Endothelial cell of umbilical vein (primary cell): ENCODE data around the gene PRAC2.

Experiments used
- CTCF ChIP-seq, 2 donors: IDR thresholded peaks; 1 replicate in 1 of 2; 2 replicates in 1 of 2; pipeline ENCODE4 v1.5.1; 2011; ENCODE audit warnings: low read length in 2 of 2, mild to moderate bottlenecking in 2 of 2, moderate library complexity in 2 of 2, control low read depth in 1 of 2, inconsistent platforms in 1 of 2, low read depth in 1 of 2; ENCODE audit not compliant: insufficient read depth in 1 of 2; ENCODE audit errors: extremely low read depth in 1 of 2
- EZH2 ChIP-seq: IDR thresholded peaks from 2 replicates; pipeline ENCODE4 v1.6.1; 2012; ENCODE audit warnings: borderline replicate concordance, low read depth, mild to moderate bottlenecking, moderate library complexity, low read length, inconsistent platforms; ENCODE audit not compliant: severe bottlenecking
- FOS ChIP-seq: IDR thresholded peaks from 2 replicates; pipeline ENCODE4 v1.6.1; 2011; ENCODE audit warnings: mild to moderate bottlenecking, low read length, moderate library complexity, borderline replicate concordance; ENCODE audit not compliant: insufficient read depth
- JUN ChIP-seq: IDR thresholded peaks from 2 replicates; pipeline ENCODE4 v1.6.1; 2011; ENCODE audit warnings: borderline replicate concordance, low read depth; ENCODE audit not compliant: insufficient read length, insufficient read depth
- POLR2AphosphoS5 ChIP-seq: IDR thresholded peaks from 2 replicates; pipeline ENCODE4 v1.6.1; 2012; ENCODE audit warnings: low read depth, mild to moderate bottlenecking, control low read depth, low read length, moderate library complexity; ENCODE audit not compliant: insufficient read depth

- TF ChIP-seq POLR2AphosphoS5 = no peak
- no peak for TF ChIP-seq CTCF (IDR thresholded peaks at IDR 0.05; ENCODE audit: extremely low read depth in 1 of 2, insufficient read depth in 1 of 2, low read depth in 1 of 2, low read length in 2 of 2)
- TF ChIP-seq JUN = no peak
- TF ChIP-seq FOS = no peak
- peak; percentile 85 for TF ChIP-seq EZH2
Measured at GRCh38 chr17:48722201-48722907, 631 bp upstream of the PRAC2 start, which contains the start of gene PRAC1.
